Peyer's patch (tissue), 4 donors: ENCODE measurements around the gene UBC. TPM values are rescaled to one million over a fixed set of nuclear protein-coding genes. Genes with fewer than 3 reads are reported as not detected.

Experiments used
- DNase-seq, 3 donors: peaks; one replicate each; pipeline ENCODE4 v3.0.0-alpha.2; 2017 to 2019
- H3K27ac ChIP-seq, 4 donors: fragments of 200-600 bp; sonication (generic); one replicate each; pipeline ENCODE4 v1.5.1; 2016 to 2019
- H3K27me3 ChIP-seq, 2 donors: fragments of 200-600 bp; sonication (generic); one replicate each; pipeline ENCODE4 v1.5.1; 2019
- H3K36me3 ChIP-seq, 3 donors: fragments of 200-600 bp; sonication (generic); one replicate each; pipeline ENCODE4 v1.5.1; 2016 to 2019
- H3K4me1 ChIP-seq, 4 donors: fragments of 200-600 bp; sonication (generic); one replicate each; pipeline ENCODE4 v1.5.1; 2016 to 2019
- H3K4me3 ChIP-seq, 4 donors: fragments of 200-600 bp; sonication (generic); 1 replicate in 3 of 4; 2 replicates in 1 of 4; pipeline ENCODE4 v1.5.1; 2016 to 2019; ENCODE audit warnings: mild to moderate bottlenecking in 1 of 4
- H3K9me3 ChIP-seq, 4 donors: fragments of 200-600 bp; sonication (generic); one replicate each; pipeline ENCODE4 v1.5.1; 2016 to 2019; ENCODE audit warnings: mild to moderate bottlenecking in 1 of 4
- POLR2A ChIP-seq, 2 donors: fragments of 450-650 bp; IDR thresholded peaks; one replicate each; pipeline ENCODE4 v1.5.1; 2017; ENCODE audit warnings: antibody characterized with exemption in 2 of 2, mild to moderate bottlenecking in 2 of 2, moderate library complexity in 2 of 2
- total RNA-seq, 4 donors: library from RNA; depleted of rRNA; stranded (reverse); fragments of >200 nt; gene quantifications; one replicate each; pipeline ENCODE4 v1.1.0, GENCODE V29; 2016
- TF ChIP-seq, protein P1 (sequence below), 6 experiments: fragments of 450-650 bp in 4 of 6; fragments of 200-600 bp in 2 of 6; sonication (generic) in 1 of 6; IDR thresholded peaks; one replicate each; pipeline ENCODE4 v1.5.1; 2017 to 2019; ENCODE audit warnings: antibody characterized with exemption in 6 of 6, mild to moderate bottlenecking in 3 of 6, moderate library complexity in 1 of 6

The UBC gene
- total RNA-seq, 4 donors from 2014 or later = 898 to 2,531 (median 1,185) TPM

- no peak for TF ChIP-seq POLR2A (IDR thresholded peaks at IDR 0.05)
- TF ChIP-seq, protein P1, sequence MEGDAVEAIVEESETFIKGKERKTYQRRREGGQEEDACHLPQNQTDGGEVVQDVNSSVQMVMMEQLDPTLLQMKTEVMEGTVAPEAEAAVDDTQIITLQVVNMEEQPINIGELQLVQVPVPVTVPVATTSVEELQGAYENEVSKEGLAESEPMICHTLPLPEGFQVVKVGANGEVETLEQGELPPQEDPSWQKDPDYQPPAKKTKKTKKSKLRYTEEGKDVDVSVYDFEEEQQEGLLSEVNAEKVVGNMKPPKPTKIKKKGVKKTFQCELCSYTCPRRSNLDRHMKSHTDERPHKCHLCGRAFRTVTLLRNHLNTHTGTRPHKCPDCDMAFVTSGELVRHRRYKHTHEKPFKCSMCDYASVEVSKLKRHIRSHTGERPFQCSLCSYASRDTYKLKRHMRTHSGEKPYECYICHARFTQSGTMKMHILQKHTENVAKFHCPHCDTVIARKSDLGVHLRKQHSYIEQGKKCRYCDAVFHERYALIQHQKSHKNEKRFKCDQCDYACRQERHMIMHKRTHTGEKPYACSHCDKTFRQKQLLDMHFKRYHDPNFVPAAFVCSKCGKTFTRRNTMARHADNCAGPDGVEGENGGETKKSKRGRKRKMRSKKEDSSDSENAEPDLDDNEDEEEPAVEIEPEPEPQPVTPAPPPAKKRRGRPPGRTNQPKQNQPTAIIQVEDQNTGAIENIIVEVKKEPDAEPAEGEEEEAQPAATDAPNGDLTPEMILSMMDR (IDR thresholded peaks at IDR 0.05) = no peak
- Histone ChIP-seq H3K4me1 (peaks cover 0 to 5% (median 0%) of the 10 kb centered on the region in 4 donors), H3K36me3 (no peaks in the 10 kb centered on the region), H3K4me3 (no peak overlapping the region), H3K9me3 (no peaks in the 10 kb centered on the region), H3K27me3 (no peaks in the 10 kb centered on the region), H3K27ac (no peak overlapping the region)
- no peak for DNase-seq
Measured at GRCh38 chr12:124930586-124930985, 16.1 kb upstream of the UBC start.

GRCh38 chr12:124929649-124930419, 15.4 kb upstream of the UBC start:
- Histone ChIP-seq H3K27ac (peak overlapping the region in 1 of 4 donors; percentile 96), H3K4me3 (no peak overlapping the region), H3K4me1 (peaks cover 0 to 5% (median 0%) of the 10 kb centered on the region in 4 donors), H3K9me3 (no peaks in the 10 kb centered on the region), H3K36me3 (no peaks in the 10 kb centered on the region), H3K27me3 (no peaks in the 10 kb centered on the region)
- TF ChIP-seq, protein P1 (IDR thresholded peaks at IDR 0.05) = no peak
- TF ChIP-seq POLR2A (IDR thresholded peaks at IDR 0.05) = no peak
- DNase-seq = no peak

- Histone ChIP-seq H3K27ac (peak overlapping the region; percentile 73 to 96 (median 86)), H3K9me3 (no peaks in the 10 kb centered on the region), H3K27me3 (no peaks in the 10 kb centered on the region), H3K36me3 (no peaks in the 10 kb centered on the region), H3K4me1 (peaks cover 0 to 5% (median 0%) of the 10 kb centered on the region in 4 donors), H3K4me3 (no peak overlapping the region)
- DNase-seq = no peak
- TF ChIP-seq, protein P1 (IDR thresholded peaks at IDR 0.05) = no peak
- no peak for TF ChIP-seq POLR2A (IDR thresholded peaks at IDR 0.05)
Measured at GRCh38 chr12:124928912-124929530, 14.6 kb upstream of the UBC start.

- Histone ChIP-seq H3K27ac (peak overlapping the region; percentile 73 to 96 (median 86)), H3K9me3 (no peaks in the 10 kb centered on the region), H3K27me3 (no peaks in the 10 kb centered on the region), H3K36me3 (no peaks in the 10 kb centered on the region), H3K4me3 (peak overlapping the region; percentile 45 to 63 (median 50)), H3K4me1 (peaks cover 0 to 5% (median 0%) of the 10 kb centered on the region in 4 donors)
- DNase-seq = peak; percentile 53 to 94 (median 94)
- peak in 1 of 2 donors; percentile 53 for TF ChIP-seq POLR2A (IDR thresholded peaks at IDR 0.05)
- TF ChIP-seq, protein P1 (IDR thresholded peaks at IDR 0.05) = peak in 1 of 6 experiments; percentile 4
Measured at GRCh38 chr12:124928095-124928911, 13.9 kb upstream of the UBC start.
